ENCODE results near the gene TTC31.
A peak's percentile ranks its signal among the peaks of the same experiment; 100 is the strongest.

TTC31 gene

DNA sequence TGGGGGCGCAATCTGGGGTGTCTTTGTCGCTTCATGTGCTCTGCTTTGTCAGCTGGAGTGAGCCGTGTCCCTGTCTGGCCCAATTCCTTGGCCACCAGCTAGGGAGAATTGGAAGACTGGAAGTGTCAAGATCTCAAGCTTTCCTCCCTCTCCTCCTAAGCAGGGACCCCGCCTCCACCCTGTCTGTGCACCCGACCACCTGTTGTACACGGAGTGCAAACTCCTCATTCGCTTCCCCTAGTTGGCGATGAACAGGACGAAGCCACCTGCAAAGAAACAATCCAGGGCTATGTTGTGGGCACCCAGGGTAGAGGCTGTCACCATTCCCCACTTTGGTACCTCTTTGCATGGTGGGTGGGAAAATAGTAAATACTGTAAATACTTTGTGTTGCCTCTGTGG, 44.9 kb downstream of the TTC31 start:
- no peak for DNase-seq

GRCh38 chr2:74528600-74529356, 45.9 kb downstream of the TTC31 start:
- no peak for DNase-seq

- DNase-seq = peak; percentile 25 to 81
Measured at GRCh38 chr2:74529357-74530238, 46.7 kb downstream of the TTC31 start, which contains the start of the genes AUP1 and HTRA2. AUP1 (minus strand) TSS chr2:74529706; CDS start chr2:74529629, 77 bp downstream. HTRA2 (plus strand) TSS chr2:74529933; CDS start chr2:74530007, 74 bp downstream.

GRCh38 chr2:74530239-74531187, 47.6 kb downstream of the TTC31 start:
- DNase-seq = peak in 1 of 2 donors; percentile 24

GRCh38 chr2:74531666-74532065, 48.8 kb downstream of the TTC31 start:
- no peak for DNase-seq

DNA sequence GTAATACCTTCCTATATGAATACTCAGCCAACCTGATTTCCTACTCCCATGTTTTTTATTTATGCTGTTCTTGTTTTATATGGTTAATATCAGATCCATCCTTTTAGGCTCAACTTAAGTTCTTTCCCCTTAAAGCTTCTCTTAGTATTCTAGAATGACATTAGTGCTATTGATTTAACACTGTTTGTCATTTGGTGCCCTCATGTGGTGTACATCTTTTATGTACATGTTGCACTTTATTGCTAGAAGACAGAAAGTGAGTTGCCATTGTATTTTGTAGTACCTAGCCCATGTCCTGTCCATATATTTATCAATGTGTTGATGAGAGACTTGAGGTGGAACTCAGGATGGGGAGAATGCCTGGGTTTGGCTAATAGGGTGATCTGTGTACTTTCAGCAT, 49.3 kb downstream of the TTC31 start:
- no peak for DNase-seq

DNA sequence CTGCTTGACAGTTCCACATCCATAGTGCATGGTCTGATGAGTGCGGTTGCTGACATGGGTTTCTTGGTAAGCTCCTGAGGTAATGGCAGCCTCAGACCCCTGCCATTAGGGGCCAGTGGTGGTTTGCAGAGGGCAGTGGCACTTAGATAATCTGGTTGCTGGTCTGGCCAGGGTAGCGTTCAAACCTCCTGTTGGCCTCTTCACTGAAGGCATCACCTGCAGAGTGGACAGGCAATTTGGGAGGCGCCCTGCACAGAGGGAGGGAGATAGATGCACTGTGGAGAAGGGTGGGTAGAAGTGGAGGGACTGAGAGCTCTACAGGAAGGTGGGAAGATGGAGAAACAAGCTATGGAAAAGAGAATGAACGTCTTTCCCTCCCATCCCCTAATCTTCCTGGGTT, 50.6 kb downstream of the TTC31 start:
- DNase-seq = no peak

DNA sequence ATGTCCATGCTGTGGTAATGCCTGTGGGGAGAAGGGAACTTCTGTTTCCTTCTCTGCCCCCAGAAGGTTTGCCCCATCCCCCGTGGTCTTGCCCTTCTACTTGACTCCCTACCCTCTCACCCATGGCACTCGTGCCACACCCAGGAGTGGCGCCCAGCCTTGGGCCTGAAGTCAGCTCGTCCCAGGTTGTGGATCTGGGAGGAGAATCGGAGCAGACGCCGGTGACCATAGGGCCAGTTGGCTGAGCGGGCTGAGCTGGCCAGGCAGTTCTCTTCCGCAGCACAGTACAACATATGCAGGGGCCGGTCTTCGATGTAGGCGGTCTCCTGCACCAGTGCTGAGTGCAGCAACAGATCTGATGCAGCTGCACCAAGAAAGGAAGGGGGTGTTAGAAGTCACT, 51.5 kb downstream of the TTC31 start:
- DNase-seq = no peak

GRCh38 chr2:74535440-74535965, 52.6 kb downstream of the TTC31 start:
- no peak for DNase-seq

DNA sequence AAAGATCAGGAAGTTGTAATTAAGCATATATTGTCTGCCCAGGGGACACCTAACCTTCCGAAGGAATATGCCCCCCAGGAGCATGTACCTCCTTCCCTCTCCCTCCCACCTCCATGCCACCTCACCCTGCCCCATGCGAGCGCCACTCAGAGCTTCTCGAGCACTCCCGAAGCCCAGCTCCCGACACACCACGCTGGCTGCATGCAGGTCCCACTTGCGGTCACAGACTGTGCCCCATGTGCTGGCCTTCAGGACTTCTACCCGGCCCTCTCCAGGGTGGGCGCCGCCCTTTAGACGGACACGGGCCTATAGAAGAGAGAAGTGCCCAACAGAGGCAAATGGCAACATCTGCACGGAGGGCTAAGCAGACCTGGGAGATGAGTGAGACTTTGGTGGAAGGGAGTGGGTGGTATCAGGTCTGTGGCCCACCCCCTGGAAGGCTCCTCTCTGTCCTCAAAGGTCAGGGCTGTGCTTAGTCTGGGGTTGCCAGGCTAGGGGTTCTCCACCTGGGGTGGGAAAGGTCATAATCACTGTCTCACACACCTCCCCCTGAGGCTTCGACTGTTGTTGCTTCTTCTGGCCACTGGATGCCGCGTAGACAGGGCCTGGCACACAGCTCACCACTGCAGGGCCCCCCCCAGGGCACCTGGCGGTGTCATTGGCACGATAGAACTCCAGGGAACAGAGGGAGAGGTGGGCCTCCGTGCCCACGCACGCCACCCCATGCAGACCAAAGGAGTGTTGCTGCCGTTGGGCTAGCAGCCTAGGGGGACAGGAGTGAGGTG, 53.5 kb downstream of the TTC31 start:
- DNase-seq = no peak

DNA sequence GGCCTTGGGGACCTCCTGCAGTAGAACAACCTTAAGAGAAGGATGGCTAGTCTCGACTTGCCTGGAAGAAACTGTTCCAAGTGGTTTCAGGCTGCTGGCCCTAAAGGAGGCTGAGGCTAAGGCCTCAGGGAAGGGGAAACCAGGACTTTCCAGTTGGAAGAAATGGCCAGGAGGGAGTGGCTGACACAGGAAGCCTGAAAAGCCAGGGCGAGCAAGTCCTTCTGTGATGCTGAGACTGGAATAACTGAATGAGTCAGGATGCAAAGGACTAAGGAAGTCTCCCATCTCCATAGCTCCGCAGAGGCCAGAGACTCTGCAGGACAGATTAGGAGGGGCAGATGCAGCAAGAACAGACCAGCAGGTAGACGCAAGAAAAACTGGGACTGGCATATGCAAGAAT, 54.3 kb downstream of the TTC31 start:
- no peak for DNase-seq

DNA sequence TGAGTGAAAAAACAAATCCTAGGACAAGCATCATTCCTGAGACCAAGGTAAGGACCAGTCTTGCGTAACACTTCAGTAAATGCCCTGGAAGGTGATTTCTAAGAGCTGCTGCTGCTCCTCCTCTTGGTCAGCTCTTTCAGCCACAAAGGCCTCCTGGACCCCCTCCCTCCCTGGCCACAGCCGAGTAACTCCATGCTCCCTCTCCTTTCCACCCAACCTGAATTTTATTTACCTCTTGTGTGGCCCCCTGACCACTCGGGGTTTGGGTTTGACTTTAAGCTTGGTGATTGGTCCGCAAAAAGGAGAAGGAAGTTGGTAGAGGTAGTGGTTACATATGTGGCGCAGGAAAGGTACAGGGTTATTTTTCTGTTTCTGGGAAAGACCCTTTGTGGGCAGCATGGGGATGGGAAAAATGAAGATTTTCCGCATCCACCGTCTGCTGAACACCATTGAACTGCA, 56.0 kb downstream of the TTC31 start:
- DNase-seq = no peak

DNA sequence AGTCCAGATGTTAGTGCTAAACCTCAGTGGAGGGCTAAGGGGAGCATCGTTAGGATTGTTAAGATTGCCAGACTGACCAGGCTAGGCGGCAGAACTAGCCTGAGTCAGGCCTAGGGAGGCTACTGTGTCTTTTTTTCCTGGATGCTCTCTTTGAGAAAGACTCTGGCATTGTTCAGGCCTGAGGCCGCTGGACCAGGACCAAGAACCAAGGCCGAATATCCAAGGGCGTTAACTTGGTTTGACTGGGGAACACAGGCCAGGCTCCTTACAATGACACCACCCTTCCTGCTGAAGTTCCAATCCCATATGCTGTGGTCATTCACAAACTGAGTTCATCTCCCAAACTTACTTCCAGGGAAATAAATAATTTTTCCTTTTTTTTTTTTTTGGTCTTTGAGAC, 57.4 kb downstream of the TTC31 start:
- DNase-seq = no peak

DNA sequence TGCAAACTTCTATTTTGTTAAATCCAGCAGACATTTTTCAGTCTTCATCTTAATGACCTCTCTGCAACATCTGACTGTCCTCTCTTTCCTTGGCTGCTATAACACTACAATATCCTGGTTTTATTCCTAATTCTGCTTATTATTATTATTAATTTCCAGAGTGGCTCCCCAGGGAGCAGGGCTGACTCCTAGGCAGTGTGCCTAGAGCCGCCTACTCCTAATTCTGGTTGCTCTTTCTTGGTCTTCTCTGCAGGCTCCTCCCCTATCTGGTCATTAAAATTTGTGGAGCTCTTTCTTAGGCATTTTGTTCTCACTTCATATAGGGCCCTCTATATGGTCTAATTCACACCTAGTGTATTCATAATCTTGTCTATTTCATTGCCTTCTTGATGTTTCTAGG, 60.1 kb downstream of the TTC31 start:
- no peak for DNase-seq

Measured in bone marrow (tissue), 2 donors.